NCI-H226 (cell line): ENCODE data around the gene PDE9A.
"Not testable (repeated sequence)": the region's sequence is repeated elsewhere in the genome, so short reads cannot be mapped to it uniquely, and the experiment has no call there.

Experiments
- DNase-seq: peaks from one replicate; pipeline ENCODE4 v3.0.0-alpha.2; 2015

The PDE9A gene

GRCh38 chr21:42809171-42809570, 155.8 kb downstream of the PDE9A start:
- DNase-seq: no peak

- no peak for DNase-seq
Observed at GRCh38 chr21:42809577-42810475, 156.4 kb downstream of the PDE9A start.

- no peak for DNase-seq
Observed at GRCh38 chr21:42811960-42812359, 158.5 kb downstream of the PDE9A start.

- DNase-seq: not testable (repeated sequence)
Observed at GRCh38 chr21:42812528-42813241, 159.3 kb downstream of the PDE9A start.

- DNase-seq: peak; percentile 24
Observed at GRCh38 chr21:42815217-42815616, 161.8 kb downstream of the PDE9A start.

GRCh38 chr21:42818328-42818749, 164.9 kb downstream of the PDE9A start:
- DNase-seq: peak; percentile 9

- no peak for DNase-seq
Observed at GRCh38 chr21:42819861-42820615, 166.6 kb downstream of the PDE9A start.

- DNase-seq: no peak
Observed at GRCh38 chr21:42820616-42821465, 167.4 kb downstream of the PDE9A start.
